Osteoblast (primary cell): Measurements from ENCODE around the gene ATP13A3. TPM values are rescaled to one million over a fixed set of nuclear protein-coding genes. Genes with fewer than 3 reads are reported as not detected.

ENCODE experiments used
- DNase-seq: peaks from one replicate; pipeline ENCODE4 v3.0.0; 2011; ENCODE audit warnings: low spot score, mixed read lengths; ENCODE audit not compliant: insufficient read length; ENCODE audit errors: missing footprints
- H2AFZ ChIP-seq: 2 replicates; pipeline ENCODE4 v1.6.0; 2011; ENCODE audit warnings: mild to moderate bottlenecking, low read length
- H3K27ac ChIP-seq: 2 replicates; pipeline ENCODE4 v1.5.1; 2011; ENCODE audit warnings: mild to moderate bottlenecking, low read depth, low read length, moderate library complexity
- H3K27me3 ChIP-seq: 2 replicates; pipeline ENCODE4 v1.6.0; 2012; ENCODE audit warnings: mild to moderate bottlenecking, control low read depth, inconsistent platforms, low read length, moderate library complexity; ENCODE audit not compliant: insufficient read depth
- H3K36me3 ChIP-seq: 2 replicates; pipeline ENCODE4 v1.5.1; 2011; ENCODE audit warnings: mild to moderate bottlenecking, low read length, control low read depth, moderate library complexity; ENCODE audit not compliant: insufficient read depth
- H3K4me1 ChIP-seq: 2 replicates; pipeline ENCODE4 v1.5.1; 2011; ENCODE audit warnings: mild to moderate bottlenecking, low read length, control low read depth, moderate library complexity; ENCODE audit not compliant: insufficient read depth
- H3K4me2 ChIP-seq: 2 replicates; pipeline ENCODE4 v1.6.0; 2011; ENCODE audit warnings: mild to moderate bottlenecking, low read length; ENCODE audit not compliant: insufficient read depth
- H3K4me3 ChIP-seq: fragments of 200-600 bp; sonication (generic); 3 replicates; pipeline ENCODE4 v1.5.1; 2012; ENCODE audit warnings: mild to moderate bottlenecking, low read length, inconsistent platforms; ENCODE audit not compliant: insufficient read depth
- H3K79me2 ChIP-seq: 2 replicates; pipeline ENCODE4 v1.6.0; 2012; ENCODE audit warnings: mild to moderate bottlenecking, low read length, control low read depth, inconsistent platforms; ENCODE audit not compliant: insufficient read depth
- H3K9me3 ChIP-seq: 2 replicates; pipeline ENCODE4 v1.5.1; 2011; ENCODE audit warnings: low read depth, low read length, control low read depth
- H4K20me1 ChIP-seq: 2 replicates; pipeline ENCODE4 v1.6.0; 2012; ENCODE audit warnings: mild to moderate bottlenecking, low read length, control low read depth; ENCODE audit not compliant: insufficient read depth
- CTCF ChIP-seq: IDR thresholded peaks from 2 replicates; pipeline ENCODE4 v1.5.1; 2011; ENCODE audit warnings: mild to moderate bottlenecking, low read depth, low read length, moderate library complexity; ENCODE audit errors: extremely low read depth
- total RNA-seq: library from RNA; depleted of rRNA; stranded (reverse); fragments of >200 nt; gene quantifications from 2 replicates; pipeline ENCODE4 v1.2.3, GENCODE V29; 2012

ATP13A3 gene
- total RNA-seq, 1 donor: 311 TPM

DNA sequence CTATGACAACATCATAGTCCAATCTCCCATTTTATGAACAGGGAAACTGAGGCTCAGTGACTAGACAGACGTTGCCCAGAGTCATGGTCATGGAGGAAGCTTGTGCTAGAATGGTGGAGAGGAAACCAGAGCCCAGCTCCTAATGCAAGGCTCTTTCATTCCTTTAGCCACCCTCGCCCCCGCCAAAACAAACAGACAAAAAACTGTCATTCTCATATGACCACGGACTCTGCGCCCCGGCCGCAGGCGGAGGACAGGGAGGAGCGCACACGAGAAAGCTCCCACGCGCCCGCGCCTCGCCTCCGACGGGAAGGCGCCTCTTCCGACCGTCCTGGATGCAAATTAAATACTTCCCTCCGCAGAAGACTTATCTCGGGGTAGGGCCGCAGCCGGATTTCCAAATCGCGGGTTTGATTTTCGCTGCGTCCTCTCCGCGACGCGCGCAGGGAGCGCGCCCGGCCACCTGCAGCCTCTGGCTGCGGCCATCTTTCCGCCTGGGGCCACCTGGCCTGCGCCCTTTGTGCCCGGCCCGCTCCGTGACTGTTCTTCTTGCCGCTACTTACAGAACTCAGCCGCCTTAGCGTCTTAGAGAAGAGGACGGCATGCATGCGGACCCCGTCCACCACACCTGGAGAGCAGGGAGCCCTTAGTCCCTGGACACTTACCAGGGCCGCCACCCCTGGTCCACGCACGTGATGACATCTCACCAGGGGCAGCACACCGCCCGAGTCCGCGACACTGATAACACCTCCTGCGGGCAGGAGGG lies 670 bp upstream of the ATP13A3 start:
- H3K4me2 ChIP-seq: peak overlapping the region; percentile 85
- H3K27ac ChIP-seq: peak overlapping the region; percentile 86
- peaks cover 46% of the 10 kb centered on the region for H3K4me1 ChIP-seq
- DNase-seq: peak; percentile 86
- TF ChIP-seq CTCF: no peak
- no peaks in the 10 kb centered on the region for H3K27me3 ChIP-seq
- peak overlapping the region; percentile 83 for H3K4me3 ChIP-seq
- H4K20me1 ChIP-seq: no peaks in the 10 kb centered on the region
- H3K9me3 ChIP-seq: no peaks in the 10 kb centered on the region
- peaks cover 27% of the 10 kb centered on the region for H3K36me3 ChIP-seq
- H3K79me2 ChIP-seq: peaks cover 39% of the 10 kb centered on the region
- H2AFZ ChIP-seq: peak overlapping the region; percentile 7

GRCh38 chr3:194485881-194486539 lies 792 bp downstream of the ATP13A3 start:
- Histone ChIP-seq H2AFZ (no peak overlapping the region), H4K20me1 (no peaks in the 10 kb centered on the region), H3K36me3 (peaks cover 36% of the 10 kb centered on the region), H3K79me2 (peaks cover 53% of the 10 kb centered on the region), H3K9me3 (no peaks in the 10 kb centered on the region), H3K4me3 (peak overlapping the region; percentile 83), H3K4me1 (peaks cover 60% of the 10 kb centered on the region), H3K27me3 (no peaks in the 10 kb centered on the region), H3K27ac (peak overlapping the region; percentile 95), H3K4me2 (peak overlapping the region; percentile 84)
- TF ChIP-seq CTCF: no peak
- peak; percentile 91 for DNase-seq

GRCh38 chr3:194485468-194485880 lies 1.3 kb downstream of the ATP13A3 start:
- peak; percentile 89 for DNase-seq
- Histone ChIP-seq H3K4me2 (peak overlapping the region; percentile 84), H3K9me3 (no peaks in the 10 kb centered on the region), H2AFZ (no peak overlapping the region), H3K36me3 (peaks cover 40% of the 10 kb centered on the region), H3K79me2 (peaks cover 59% of the 10 kb centered on the region), H4K20me1 (no peaks in the 10 kb centered on the region), H3K4me3 (peak overlapping the region; percentile 83), H3K27me3 (no peaks in the 10 kb centered on the region), H3K27ac (peak overlapping the region; percentile 95), H3K4me1 (peaks cover 66% of the 10 kb centered on the region)
- TF ChIP-seq CTCF: no peak

DNA sequence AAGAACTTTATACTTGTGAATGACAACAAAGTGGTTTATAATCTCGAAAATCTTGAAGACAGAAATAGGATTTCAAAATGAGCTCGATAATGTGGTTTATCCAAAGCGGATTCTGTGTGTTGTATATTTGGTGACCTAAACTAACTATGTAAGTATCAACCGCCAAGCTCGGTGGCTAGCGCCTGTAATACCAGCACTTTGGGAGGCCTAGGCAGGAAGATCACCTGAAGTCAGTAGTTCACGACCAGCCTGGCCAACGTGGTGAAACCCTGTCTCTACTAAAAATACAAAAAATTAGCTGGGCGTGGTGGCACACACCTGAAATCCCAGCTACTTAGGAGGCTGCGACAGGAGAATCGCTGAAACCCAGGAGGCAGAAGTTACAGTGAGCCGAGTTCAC lies 2.2 kb downstream of the ATP13A3 start:
- Histone ChIP-seq H3K27ac (peak overlapping the region; percentile 95), H3K4me3 (peak overlapping the region; percentile 83), H3K36me3 (peaks cover 45% of the 10 kb centered on the region), H3K4me2 (peak overlapping the region; percentile 84), H3K79me2 (peaks cover 67% of the 10 kb centered on the region), H2AFZ (no peak overlapping the region), H3K4me1 (peaks cover 59% of the 10 kb centered on the region), H4K20me1 (peaks cover 4% of the 10 kb centered on the region), H3K27me3 (no peaks in the 10 kb centered on the region), H3K9me3 (no peaks in the 10 kb centered on the region)
- TF ChIP-seq CTCF: no peak
- no peak for DNase-seq
